Spleen (tissue), 11 donors: ENCODE data around the gene ZNF646. TPM values are rescaled to one million over a fixed set of nuclear protein-coding genes. Genes with fewer than 3 reads are reported as not detected.

ENCODE experiments used
- DNase-seq: peaks from one replicate; pipeline ENCODE4 v3.0.0-alpha.2; 2020
- H3K27ac ChIP-seq, 8 donors: fragments of 200-600 bp; sonication (generic) in 7 of 8; 1 replicate in 4 of 8; 2 replicates in 4 of 8; pipeline versions ENCODE4 v1.5.0 to v1.8.0; 2016 to 2021; ENCODE audit warnings: inconsistent platforms in 4 of 8, mild to moderate bottlenecking in 4 of 8, moderate library complexity in 1 of 8
- H3K27me3 ChIP-seq, 7 donors: fragments of 200-600 bp; sonication (generic) in 6 of 7; replicated peaks in 1 of 7; 1 replicate in 4 of 7; 2 replicates in 3 of 7; pipeline versions ENCODE4 v1.5.0 to v1.8.0; 2016 to 2021; ENCODE audit warnings: inconsistent platforms in 3 of 7, mild to moderate bottlenecking in 1 of 7
- H3K36me3 ChIP-seq, 6 donors: fragments of 200-600 bp; sonication (generic) in 5 of 6; 1 replicate in 4 of 6; 2 replicates in 2 of 6; pipeline versions ENCODE4 v1.5.0 to v1.8.0; 2016 to 2021; ENCODE audit warnings: inconsistent platforms in 2 of 6
- H3K4me1 ChIP-seq, 6 donors: fragments of 200-600 bp; sonication (generic) in 5 of 6; 1 replicate in 3 of 6; 2 replicates in 3 of 6; pipeline versions ENCODE4 v1.5.0 to v1.8.0; 2016 to 2021; ENCODE audit warnings: inconsistent platforms in 3 of 6
- H3K4me3 ChIP-seq, 8 donors: fragments of 200-600 bp; sonication (generic) in 7 of 8; 1 replicate in 4 of 8; 2 replicates in 4 of 8; pipeline versions ENCODE4 v1.5.0 to v1.8.0; 2016 to 2021; ENCODE audit warnings: inconsistent platforms in 4 of 8, mild to moderate bottlenecking in 4 of 8, moderate library complexity in 2 of 8
- H3K9me3 ChIP-seq, 8 donors: fragments of 200-600 bp; sonication (generic) in 7 of 8; 1 replicate in 4 of 8; 2 replicates in 4 of 8; pipeline versions ENCODE4 v1.5.0 to v1.8.0; 2016 to 2021; ENCODE audit warnings: inconsistent platforms in 4 of 8
- CTCF ChIP-seq, 11 experiments: fragments of 200-600 bp in 7 of 11; fragments of 450-650 bp in 4 of 11; sonication (generic) in 4 of 11; IDR thresholded peaks in 8 of 11; conservative IDR thresholded peaks in 3 of 11; 1 replicate in 7 of 11; 2 replicates in 4 of 11; pipeline versions ENCODE4 v1.4.0 to v1.8.0; 2016 to 2021; ENCODE audit warnings: antibody characterized with exemption in 11 of 11, inconsistent platforms in 4 of 11, mild to moderate bottlenecking in 1 of 11
- POLR2A ChIP-seq, 3 donors: fragments of 450-650 bp; IDR thresholded peaks; one replicate each; pipeline ENCODE4 v1.5.1; 2017; ENCODE audit warnings: antibody characterized with exemption in 3 of 3, mild to moderate bottlenecking in 1 of 3
- POLR2AphosphoS5 ChIP-seq, 3 donors: sonication (generic); formaldehyde crosslinking; IDR thresholded peaks; one replicate each; pipeline ENCODE4 v1.5.1; 2017; ENCODE audit warnings: antibody characterized with exemption in 3 of 3
- WGBS, 5 donors: extraction: QIAGEN DNeasy Blood & Tissue Kit in 3 of 5; methylation state at CpG; one replicate each; pipeline versions ENCODE4 v1.1.5 to v1.1.7; 2013 to 2018; 5-methylcytosine and 5-hydroxymethylcytosine counted together
- intact Hi-C: fragments of 100-400 bp; cut with DNase I; formaldehyde crosslinking; loops from one replicate; pipeline ENCODE4 v1.15.0; 2023; ENCODE audit warnings: low total_unique reads
- polyA plus RNA-seq, 3 donors: library from polyadenylated mRNA; stranded (reverse); fragments of 200-250 nt; gene quantifications; one replicate each; pipeline ENCODE4 v1.2.1, GENCODE V29; 2013
- total RNA-seq, 7 donors: library from RNA; depleted of rRNA in 3 of 7; stranded (reverse); fragments of >200 nt in 3 of 7; fragmentation: NEBNext Ultra II Directional in 4 of 7; extraction: Animal tissue kit (Norgen Biotek cat#: 25700) in 4 of 7; gene quantifications; one replicate each; pipeline versions ENCODE4 v1.1.0 to v1.2.1, GENCODE V29; 2016 to 2021
- donor health status: healthy with polysubstance abuse.
- donor health status: DM: no; HTN: no; CAD: no; lungs with moderate emphysema.
- donor health status: DM: no; HTN: no; CAD: no.
- donor health status: Bipolar disorder and iron deficiency.
- donor health status: healthy.
- donor health status: DM: no; HTN: no; CAD: no.
- donor health status: DM: yes; HTN: yes; CAD: no.

ZNF646 gene
- total and polyA plus RNA-seq, 10 donors = 3.2 to 28.4 (median 24.4) TPM

GRCh38 chr16:31038993-31039392, 35.2 kb upstream of the ZNF646 start:
- Histone ChIP-seq H3K27ac (no peak overlapping the region), H3K4me3 (no peak overlapping the region), H3K27me3 (no peaks in the 10 kb centered on the region), H3K36me3 (peaks cover 0 to 97% (median 68%) of the 10 kb centered on the region in 6 donors), H3K4me1 (peaks cover 13 to 32% (median 25%) of the 10 kb centered on the region in 6 donors), H3K9me3 (no peaks in the 10 kb centered on the region)
- DNase-seq = no peak
- TF ChIP-seq POLR2A (IDR thresholded peaks at IDR 0.05) (no peak), CTCF (IDR thresholded peaks at IDR 0.05 in 8 of 11, conservative IDR thresholded peaks at IDR 0.05 in 3 of 11) (no peak), POLR2AphosphoS5 (IDR thresholded peaks at IDR 0.05) (no peak)
- intact Hi-C loops = no loop called here
- WGBS, 5 donors = 98 to 100% (median 100%) methylated on average over 2 of the region's 2 CpGs; no CpG with 5 or more reads in 1 of the 5 donors

GRCh38 chr16:31042866-31043265, 31.4 kb upstream of the ZNF646 start:
- no peak overlapping the region for H3K27ac ChIP-seq
- no peaks in the 10 kb centered on the region for H3K4me1 ChIP-seq
- no peaks in the 10 kb centered on the region for H3K27me3 ChIP-seq
- no peaks in the 10 kb centered on the region for H3K9me3 ChIP-seq
- H3K36me3 ChIP-seq = peaks cover 0 to 67% (median 49%) of the 10 kb centered on the region in 6 donors
- TF ChIP-seq CTCF (IDR thresholded peaks at IDR 0.05 in 8 of 11, conservative IDR thresholded peaks at IDR 0.05 in 3 of 11) = no peak
- peak in 1 of 3 donors; percentile 54 for TF ChIP-seq POLR2AphosphoS5 (IDR thresholded peaks at IDR 0.05)
- no peak for TF ChIP-seq POLR2A (IDR thresholded peaks at IDR 0.05)
- 90 to 97% (median 94%) methylated on average over 4 to 10 of the region's 10 CpGs for WGBS, 5 donors
- no peak for DNase-seq
- intact Hi-C loops = no loop called here
- no peak overlapping the region for H3K4me3 ChIP-seq

- intact Hi-C loops = no loop called here
- 89 to 100% (median 95%) methylated on average over 1 of the region's 1 CpG for WGBS, 5 donors
Observed at GRCh38 chr16:31043352-31043751, 30.9 kb upstream of the ZNF646 start.

GRCh38 chr16:31043898-31044481, 30.2 kb upstream of the ZNF646 start:
- peaks cover 0 to 55% (median 38%) of the 10 kb centered on the region in 6 donors for H3K36me3 ChIP-seq
- 86 to 89% (median 88%) methylated on average over 4 of the region's 4 CpGs for WGBS, 5 donors
- no peak overlapping the region for H3K27ac ChIP-seq
- peaks cover 0 to 7% (median 0%) of the 10 kb centered on the region in 6 donors for H3K4me1 ChIP-seq
- H3K4me3 ChIP-seq = no peak overlapping the region
- intact Hi-C loops = no loop called here
- H3K9me3 ChIP-seq = no peaks in the 10 kb centered on the region
- TF ChIP-seq POLR2AphosphoS5 (IDR thresholded peaks at IDR 0.05) = no peak
- TF ChIP-seq CTCF (IDR thresholded peaks at IDR 0.05 in 8 of 11, conservative IDR thresholded peaks at IDR 0.05 in 3 of 11) = no peak
- TF ChIP-seq POLR2A (IDR thresholded peaks at IDR 0.05) = no peak
- DNase-seq = no peak
- H3K27me3 ChIP-seq = no peaks in the 10 kb centered on the region

More at GRCh38 chr16:31043352-31043751, 30.9 kb upstream of the ZNF646 start:
- H3K9me3 ChIP-seq = no peaks in the 10 kb centered on the region
- H3K4me1 ChIP-seq = peaks cover 0 to 2% (median 0%) of the 10 kb centered on the region in 6 donors
- no peak overlapping the region for H3K27ac ChIP-seq
- TF ChIP-seq POLR2AphosphoS5 (IDR thresholded peaks at IDR 0.05) = no peak
- H3K4me3 ChIP-seq = no peak overlapping the region
- no peaks in the 10 kb centered on the region for H3K27me3 ChIP-seq
- peaks cover 0 to 62% (median 44%) of the 10 kb centered on the region in 6 donors for H3K36me3 ChIP-seq
- no peak for DNase-seq
